C1 segment of cervical spinal cord (tissue), 14 donors: ENCODE data around the gene HLA-DQB2.
A peak's percentile ranks its signal among the peaks of the same experiment; 100 is the strongest.
"Not testable (repeated sequence)": the region's sequence is repeated elsewhere in the genome, so short reads cannot be mapped to it uniquely, and the experiment has no call there.

Experiments used
- DNase-seq, 14 donors: peaks; one replicate each; lab custom pipeline; 2025; lab: John Stamatoyannopoulos, UW

HLA-DQB2 gene

GRCh38 chr6:32763421-32763820 is at the start of gene HLA-DQB2:
HLA-DQB2 (minus strand) TSS chr6:32763532; CDS start chr6:32763470, 62 bp downstream.
- no peak for DNase-seq

- no peak for DNase-seq
Measured at GRCh38 chr6:32809171-32809570, 45.8 kb upstream of the HLA-DQB2 start.

- no peak for DNase-seq
Measured at GRCh38 chr6:32807020-32807580, 43.8 kb upstream of the HLA-DQB2 start.

- not testable (repeated sequence) for DNase-seq
Measured at GRCh38 chr6:32805404-32805803, 42.1 kb upstream of the HLA-DQB2 start.

- DNase-seq: no peak
Measured at GRCh38 chr6:32803416-32803815, 40.1 kb upstream of the HLA-DQB2 start.

- DNase-seq: no peak
Measured at GRCh38 chr6:32799740-32800139, 36.4 kb upstream of the HLA-DQB2 start.

GRCh38 chr6:32799168-32799567 is 35.8 kb upstream of the HLA-DQB2 start:
- no peak for DNase-seq

- peak in 11 of 14 donors; percentile 8 to 66 (median 36) for DNase-seq
Measured at GRCh38 chr6:32796848-32797776, 33.8 kb upstream of the HLA-DQB2 start.

GRCh38 chr6:32794510-32794909 is 31.2 kb upstream of the HLA-DQB2 start:
- no peak for DNase-seq

- DNase-seq: no peak
Measured at GRCh38 chr6:32792901-32793435, 29.6 kb upstream of the HLA-DQB2 start.

GRCh38 chr6:32790306-32790705 is 27.0 kb upstream of the HLA-DQB2 start:
- DNase-seq: no peak

- peak in 4 of 14 donors; percentile 6 to 23 (median 10) for DNase-seq
Measured at GRCh38 chr6:32785781-32786533, 22.6 kb upstream of the HLA-DQB2 start.

GRCh38 chr6:32782923-32783322 is 19.6 kb upstream of the HLA-DQB2 start:
- not testable (repeated sequence) for DNase-seq

- DNase-seq: no peak
Measured at GRCh38 chr6:32779036-32779435, 15.7 kb upstream of the HLA-DQB2 start.

GRCh38 chr6:32775071-32775470 is 11.7 kb upstream of the HLA-DQB2 start:
- no peak for DNase-seq

- DNase-seq: no peak
Measured at GRCh38 chr6:32774426-32774825, 11.1 kb upstream of the HLA-DQB2 start.

- DNase-seq: no peak
Measured at GRCh38 chr6:32772656-32773055, 9.3 kb upstream of the HLA-DQB2 start.

- no peak for DNase-seq
Measured at GRCh38 chr6:32764048-32764447, 716 bp upstream of the HLA-DQB2 start.

- DNase-seq: no peak
Measured at GRCh38 chr6:32761548-32761947, 1.8 kb downstream of the HLA-DQB2 start.

GRCh38 chr6:32761072-32761471 is 2.3 kb downstream of the HLA-DQB2 start:
- DNase-seq: no peak

GRCh38 chr6:32759669-32760068 is 3.7 kb downstream of the HLA-DQB2 start:
- no peak for DNase-seq

- DNase-seq: no peak
Measured at GRCh38 chr6:32752580-32752979, 10.8 kb downstream of the HLA-DQB2 start.
